ENCODE measurements around the gene MED12L. TPM values are rescaled to one million over a fixed set of nuclear protein-coding genes. Genes with fewer than 3 reads are reported as not detected.

MED12L gene
- total and polyA plus RNA-seq, 10 of the 15 experiments (the other 5 are each of a cell fraction or from before 2014, with no cell fraction given), result 0.01 to 0.06 (median 0.03) TPM; not detected in 2

- TF ChIP-seq, protein P1, sequence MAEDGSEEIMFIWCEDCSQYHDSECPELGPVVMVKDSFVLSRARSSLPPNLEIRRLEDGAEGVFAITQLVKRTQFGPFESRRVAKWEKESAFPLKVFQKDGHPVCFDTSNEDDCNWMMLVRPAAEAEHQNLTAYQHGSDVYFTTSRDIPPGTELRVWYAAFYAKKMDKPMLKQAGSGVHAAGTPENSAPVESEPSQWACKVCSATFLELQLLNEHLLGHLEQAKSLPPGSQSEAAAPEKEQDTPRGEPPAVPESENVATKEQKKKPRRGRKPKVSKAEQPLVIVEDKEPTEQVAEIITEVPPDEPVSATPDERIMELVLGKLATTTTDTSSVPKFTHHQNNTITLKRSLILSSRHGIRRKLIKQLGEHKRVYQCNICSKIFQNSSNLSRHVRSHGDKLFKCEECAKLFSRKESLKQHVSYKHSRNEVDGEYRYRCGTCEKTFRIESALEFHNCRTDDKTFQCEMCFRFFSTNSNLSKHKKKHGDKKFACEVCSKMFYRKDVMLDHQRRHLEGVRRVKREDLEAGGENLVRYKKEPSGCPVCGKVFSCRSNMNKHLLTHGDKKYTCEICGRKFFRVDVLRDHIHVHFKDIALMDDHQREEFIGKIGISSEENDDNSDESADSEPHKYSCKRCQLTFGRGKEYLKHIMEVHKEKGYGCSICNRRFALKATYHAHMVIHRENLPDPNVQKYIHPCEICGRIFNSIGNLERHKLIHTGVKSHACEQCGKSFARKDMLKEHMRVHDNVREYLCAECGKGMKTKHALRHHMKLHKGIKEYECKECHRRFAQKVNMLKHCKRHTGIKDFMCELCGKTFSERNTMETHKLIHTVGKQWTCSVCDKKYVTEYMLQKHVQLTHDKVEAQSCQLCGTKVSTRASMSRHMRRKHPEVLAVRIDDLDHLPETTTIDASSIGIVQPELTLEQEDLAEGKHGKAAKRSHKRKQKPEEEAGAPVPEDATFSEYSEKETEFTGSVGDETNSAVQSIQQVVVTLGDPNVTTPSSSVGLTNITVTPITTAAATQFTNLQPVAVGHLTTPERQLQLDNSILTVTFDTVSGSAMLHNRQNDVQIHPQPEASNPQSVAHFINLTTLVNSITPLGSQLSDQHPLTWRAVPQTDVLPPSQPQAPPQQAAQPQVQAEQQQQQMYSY (CRISPR knock-in tag; IDR thresholded peaks at IDR 0.05), result no peak
- no peak for TF ChIP-seq CBX3 (IDR thresholded peaks at IDR 0.05; ENCODE audit: borderline replicate concordance, low read depth)
- TF ChIP-seq NR2C1 (IDR thresholded peaks at IDR 0.05), result no peak
Observed at GRCh38 chr3:151398895-151399294, 313.4 kb downstream of the MED12L start (continued).

- H3K9ac ChIP-seq (ENCODE audit: control insufficient read depth, insufficient read depth, low read length), result no peak overlapping the region
- H3K4me3 ChIP-seq, result no peak overlapping the region
- H2AFZ ChIP-seq (ENCODE audit: control insufficient read depth, low read depth, low read length), result no peak overlapping the region
- POLR2A ChIA-PET, result no interaction called here
- BruUV-seq (replicated peaks), result no TSS peak
- no peaks in the 10 kb centered on the region for H3K27me3 ChIP-seq (replicated peaks in 1 of 2; ENCODE audit: control insufficient read depth in 2 of 2, insufficient read depth in 2 of 2, low read length in 1 of 2)
- DNase-seq (ENCODE audit: low read depth, low spot score), result no peak
- in situ Hi-C loops (cut with MboI), result no loop called here
- CTCF ChIA-PET, result interaction anchor here (1.1 to 2.1 kb wide), 7 partner anchors 9 to 229 kb away, joined by 3 to 6 read pairs (median 4); partner anchors contain the start of gene P2RY12
- no peaks in the 10 kb centered on the region for H3K9me3 ChIP-seq (replicated peaks; ENCODE audit: control insufficient read depth, insufficient read depth, low read length)
- RAD21 ChIA-PET (ENCODE audit: unreplicated experiment), result interaction anchor here (0.9 to 1.0 kb wide), 2 partner anchors 16 to 18 kb away, joined by 3 read pairs; no protein-coding TSS in a partner anchor
- 70% methylated on average over 4 of the region's 4 CpGs for WGBS (ENCODE audit: insufficient coverage, insufficient replicate concordance, low lambda C conversion rate, missing lambda C conversion rate)
- FAIRE-seq, result no peak
- H3K36me3 ChIP-seq (ENCODE audit: control insufficient read depth in 2 of 2, insufficient read depth in 2 of 2, low read length in 1 of 2), result no peaks in the 10 kb centered on the region
- intact Hi-C loops (cut with micrococcal nuclease; ENCODE audit: unreplicated experiment), result no loop called here
- H3K4me1 ChIP-seq (ENCODE audit: control insufficient read depth, insufficient read depth, low read length), result no peaks in the 10 kb centered on the region
- H3K79me2 ChIP-seq (ENCODE audit: control insufficient read depth, insufficient read depth, low read length), result no peaks in the 10 kb centered on the region
- no peak for ATAC-seq
- H3K4me2 ChIP-seq (ENCODE audit: control insufficient read depth, insufficient read depth), result no peak overlapping the region
- no peak overlapping the region for H3K27ac ChIP-seq (ENCODE audit: control insufficient read depth, insufficient read depth)
- SMC1A ChIA-PET (ENCODE audit: uncharacterized antibody, unreplicated experiment), result interaction anchor here (0.6 to 4.5 kb wide), 3 partner anchors 16 to 1530 kb away, joined by 3 to 39 read pairs (median 6); partner anchors contain the start of gene P2RY12
- H4K20me1 ChIP-seq (ENCODE audit: control insufficient read depth, insufficient read depth), result no peaks in the 10 kb centered on the region
- TF ChIP-seq IKZF2 (IDR thresholded peaks at IDR 0.05) (no peak), BCL11A (IDR thresholded peaks at IDR 0.05; ENCODE audit: low read depth, low read length) (no peak), MEF2A (IDR thresholded peaks at IDR 0.05; ENCODE audit: insufficient read depth, low read depth, low read length) (no peak), HDGF (IDR thresholded peaks at IDR 0.05) (no peak)
- TF ChIP-seq, protein P2, sequence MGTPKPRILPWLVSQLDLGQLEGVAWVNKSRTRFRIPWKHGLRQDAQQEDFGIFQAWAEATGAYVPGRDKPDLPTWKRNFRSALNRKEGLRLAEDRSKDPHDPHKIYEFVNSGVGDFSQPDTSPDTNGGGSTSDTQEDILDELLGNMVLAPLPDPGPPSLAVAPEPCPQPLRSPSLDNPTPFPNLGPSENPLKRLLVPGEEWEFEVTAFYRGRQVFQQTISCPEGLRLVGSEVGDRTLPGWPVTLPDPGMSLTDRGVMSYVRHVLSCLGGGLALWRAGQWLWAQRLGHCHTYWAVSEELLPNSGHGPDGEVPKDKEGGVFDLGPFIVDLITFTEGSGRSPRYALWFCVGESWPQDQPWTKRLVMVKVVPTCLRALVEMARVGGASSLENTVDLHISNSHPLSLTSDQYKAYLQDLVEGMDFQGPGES (IDR thresholded peaks at IDR 0.05), result no peak
- TF ChIP-seq, protein P3, sequence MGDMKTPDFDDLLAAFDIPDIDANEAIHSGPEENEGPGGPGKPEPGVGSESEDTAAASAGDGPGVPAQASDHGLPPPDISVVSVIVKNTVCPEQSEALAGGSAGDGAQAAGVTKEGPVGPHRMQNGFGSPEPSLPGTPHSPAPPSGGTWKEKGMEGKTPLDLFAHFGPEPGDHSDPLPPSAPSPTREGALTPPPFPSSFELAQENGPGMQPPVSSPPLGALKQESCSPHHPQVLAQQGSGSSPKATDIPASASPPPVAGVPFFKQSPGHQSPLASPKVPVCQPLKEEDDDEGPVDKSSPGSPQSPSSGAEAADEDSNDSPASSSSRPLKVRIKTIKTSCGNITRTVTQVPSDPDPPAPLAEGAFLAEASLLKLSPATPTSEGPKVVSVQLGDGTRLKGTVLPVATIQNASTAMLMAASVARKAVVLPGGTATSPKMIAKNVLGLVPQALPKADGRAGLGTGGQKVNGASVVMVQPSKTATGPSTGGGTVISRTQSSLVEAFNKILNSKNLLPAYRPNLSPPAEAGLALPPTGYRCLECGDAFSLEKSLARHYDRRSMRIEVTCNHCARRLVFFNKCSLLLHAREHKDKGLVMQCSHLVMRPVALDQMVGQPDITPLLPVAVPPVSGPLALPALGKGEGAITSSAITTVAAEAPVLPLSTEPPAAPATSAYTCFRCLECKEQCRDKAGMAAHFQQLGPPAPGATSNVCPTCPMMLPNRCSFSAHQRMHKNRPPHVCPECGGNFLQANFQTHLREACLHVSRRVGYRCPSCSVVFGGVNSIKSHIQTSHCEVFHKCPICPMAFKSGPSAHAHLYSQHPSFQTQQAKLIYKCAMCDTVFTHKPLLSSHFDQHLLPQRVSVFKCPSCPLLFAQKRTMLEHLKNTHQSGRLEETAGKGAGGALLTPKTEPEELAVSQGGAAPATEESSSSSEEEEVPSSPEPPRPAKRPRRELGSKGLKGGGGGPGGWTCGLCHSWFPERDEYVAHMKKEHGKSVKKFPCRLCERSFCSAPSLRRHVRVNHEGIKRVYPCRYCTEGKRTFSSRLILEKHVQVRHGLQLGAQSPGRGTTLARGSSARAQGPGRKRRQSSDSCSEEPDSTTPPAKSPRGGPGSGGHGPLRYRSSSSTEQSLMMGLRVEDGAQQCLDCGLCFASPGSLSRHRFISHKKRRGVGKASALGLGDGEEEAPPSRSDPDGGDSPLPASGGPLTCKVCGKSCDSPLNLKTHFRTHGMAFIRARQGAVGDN (IDR thresholded peaks at IDR 0.05), result no peak
Observed at GRCh38 chr3:151400341-151400740, 314.9 kb downstream of the MED12L start.

Measured in GM12878 (cell line).